ENCODE measurements around the gene SEMA6B. TPM values are rescaled to one million over a fixed set of nuclear protein-coding genes. Genes with fewer than 3 reads are reported as not detected.

SEMA6B gene
- total RNA-seq, 1 experiment from 2014 or later = 38.4 TPM

DNA sequence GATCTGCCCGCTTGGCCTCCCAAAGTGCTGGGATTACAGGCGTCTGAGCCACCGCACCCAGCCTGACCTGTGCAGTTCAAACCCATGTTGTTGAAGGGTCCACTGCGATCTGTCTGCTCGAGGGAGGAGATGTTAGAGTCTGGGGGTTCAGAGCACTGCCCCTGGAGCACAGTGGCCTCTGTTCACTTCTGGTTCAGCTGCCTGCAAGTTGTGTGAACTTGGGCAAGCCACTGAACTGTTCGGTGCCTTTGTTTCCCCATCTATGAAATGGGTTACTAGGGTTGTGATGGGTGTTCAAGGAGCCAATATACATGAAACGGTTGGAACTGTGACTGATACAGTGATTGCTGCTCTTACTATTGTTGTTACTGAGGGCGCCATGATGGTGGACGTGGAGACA lies 26.1 kb downstream of the SEMA6B start:
- Histone ChIP-seq H4K20me1 (ENCODE audit: control insufficient read depth, insufficient read depth, insufficient read length) (no peaks in the 10 kb centered on the region), H3T11ph (ENCODE audit: low read length) (no peak overlapping the region), H3K4me2 (ENCODE audit: insufficient read depth, insufficient read length, low read length) (no peak overlapping the region), H2BK5ac (ENCODE audit: insufficient read length, low read length) (no peak overlapping the region), H3K9me3 (ENCODE audit: control insufficient read depth, low read depth, low read length) (no peaks in the 10 kb centered on the region), H3K56ac (ENCODE audit: insufficient read length, low read depth, low read length) (no peak overlapping the region), H3K18ac (ENCODE audit: insufficient read length, low read depth, low read length) (no peak overlapping the region), H4K91ac (ENCODE audit: insufficient read length, low read depth, low read length) (no peak overlapping the region), H3K4me1 (ENCODE audit: insufficient read depth, low read length) (no peaks in the 10 kb centered on the region), H4K5ac (ENCODE audit: insufficient read length, low read depth, low read length) (no peak overlapping the region), H3K79me2 (ENCODE audit: insufficient read depth, low read length) (no peaks in the 10 kb centered on the region), H4K8ac (replicated peaks; ENCODE audit: insufficient read length, low read depth, low read length) (no peak overlapping the region), H3K79me1 (ENCODE audit: insufficient read depth, low read depth, low read length, poor library complexity, severe bottlenecking) (no peaks in the 10 kb centered on the region), H3K27me3 (ENCODE audit: insufficient read depth, low read length) (no peaks in the 10 kb centered on the region; the same call in 1 of the 2 replicates), H3K23me2 (ENCODE audit: insufficient read length, low read depth, low read length, poor library complexity, severe bottlenecking) (peaks cover 3% of the 10 kb centered on the region), H3K14ac (ENCODE audit: insufficient read depth, low read length) (no peak overlapping the region), H2BK15ac (ENCODE audit: low read depth, low read length) (no peak overlapping the region), H2BK20ac (ENCODE audit: low read depth, low read length, poor library complexity, severe bottlenecking) (no peak overlapping the region), H2AK5ac (ENCODE audit: insufficient read length, low read length) (no peak overlapping the region), H3K4ac (ENCODE audit: low read depth, low read length) (no peak overlapping the region), H2AFZ (ENCODE audit: low read length) (no peak overlapping the region), H3K27ac (ENCODE audit: insufficient read length, low read depth, low read length) (no peak overlapping the region), H2BK120ac (ENCODE audit: low read depth, low read length, poor library complexity, severe bottlenecking) (no peak overlapping the region), H2BK12ac (ENCODE audit: insufficient read length, low read depth, low read length) (no peak overlapping the region), H3K23ac (ENCODE audit: insufficient read length, low read depth, low read length) (no peak overlapping the region), H3K9ac (ENCODE audit: extremely low read depth, insufficient read length, low read length) (no peak overlapping the region)
- Mint-ChIP-seq H3K9me3 (no peaks in the 10 kb centered on the region), H3K4me3 (no peak overlapping the region), H3K27me3 (ENCODE audit: low read depth) (peaks cover 72% of the 10 kb centered on the region), H3K27ac (no peak overlapping the region; a peak in 1 of 7 replicates), H3K36me3 (ENCODE audit: insufficient read depth in 1 of 3, low read depth in 3 of 3) (no peaks in the 10 kb centered on the region), H3K4me1 (peaks cover 0 to 6% of the 10 kb centered on the region in 2 experiments; a peak in 2 of 4 replicates)
- no peak for DNase-seq
- TF ChIP-seq, protein P1, sequence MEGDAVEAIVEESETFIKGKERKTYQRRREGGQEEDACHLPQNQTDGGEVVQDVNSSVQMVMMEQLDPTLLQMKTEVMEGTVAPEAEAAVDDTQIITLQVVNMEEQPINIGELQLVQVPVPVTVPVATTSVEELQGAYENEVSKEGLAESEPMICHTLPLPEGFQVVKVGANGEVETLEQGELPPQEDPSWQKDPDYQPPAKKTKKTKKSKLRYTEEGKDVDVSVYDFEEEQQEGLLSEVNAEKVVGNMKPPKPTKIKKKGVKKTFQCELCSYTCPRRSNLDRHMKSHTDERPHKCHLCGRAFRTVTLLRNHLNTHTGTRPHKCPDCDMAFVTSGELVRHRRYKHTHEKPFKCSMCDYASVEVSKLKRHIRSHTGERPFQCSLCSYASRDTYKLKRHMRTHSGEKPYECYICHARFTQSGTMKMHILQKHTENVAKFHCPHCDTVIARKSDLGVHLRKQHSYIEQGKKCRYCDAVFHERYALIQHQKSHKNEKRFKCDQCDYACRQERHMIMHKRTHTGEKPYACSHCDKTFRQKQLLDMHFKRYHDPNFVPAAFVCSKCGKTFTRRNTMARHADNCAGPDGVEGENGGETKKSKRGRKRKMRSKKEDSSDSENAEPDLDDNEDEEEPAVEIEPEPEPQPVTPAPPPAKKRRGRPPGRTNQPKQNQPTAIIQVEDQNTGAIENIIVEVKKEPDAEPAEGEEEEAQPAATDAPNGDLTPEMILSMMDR (conservative IDR thresholded peaks at IDR 0.05) = no peak
- no CpG with 5 or more reads among the region's 9 CpGs for WGBS (ENCODE audit: extremely low coverage, insufficient read length, low lambda C conversion rate)

All from H9 (cell line).